Body of pancreas (tissue), 4 donors: ENCODE data around the gene SRMS. TPM values are rescaled to one million over a fixed set of nuclear protein-coding genes. Genes with fewer than 3 reads are reported as not detected.

Source experiments
- ATAC-seq: fragments of 150-250 bp; one replicate; pipeline ENCODE4 v1.9.1; 2016
- DNase-seq, 4 donors: peaks; one replicate each; pipeline ENCODE4 v3.0.0-alpha.2; 2019
- H3K27ac ChIP-seq, 4 donors: fragments of 200-600 bp; sonication (generic); 1 replicate in 3 of 4; 2 replicates in 1 of 4; pipeline versions ENCODE4 v1.5.1 to v1.6.1; 2016 to 2019; ENCODE audit warnings: mild to moderate bottlenecking in 1 of 4, mixed read lengths in 1 of 4, moderate library complexity in 1 of 4
- H3K27me3 ChIP-seq, 2 donors: fragments of 200-600 bp; sonication (generic); one replicate each; pipeline ENCODE4 v1.6.0; 2016; ENCODE audit warnings: mild to moderate bottlenecking in 1 of 2
- H3K36me3 ChIP-seq, 2 donors: fragments of 200-600 bp; sonication (generic); replicated peaks in 1 of 2; 2 replicates each; pipeline ENCODE4 v1.5.1; 2016; ENCODE audit warnings: low read depth in 2 of 2; ENCODE audit not compliant: insufficient read depth in 1 of 2
- H3K4me1 ChIP-seq: fragments of 200-600 bp; sonication (generic); one replicate; pipeline ENCODE4 v1.6.0; 2016
- H3K4me3 ChIP-seq, 2 donors: fragments of 200-600 bp; sonication (generic); 1 replicate in 1 of 2; 2 replicates in 1 of 2; pipeline ENCODE4 v1.5.1; 2016 to 2019
- H3K9me3 ChIP-seq, 3 donors: fragments of 200-600 bp; sonication (generic); 1 replicate in 2 of 3; 2 replicates in 1 of 3; pipeline ENCODE4 v1.5.1; 2016
- POLR2A ChIP-seq, 3 donors: fragments of 450-650 bp; IDR thresholded peaks; one replicate each; pipeline ENCODE4 v1.6.1; 2016; ENCODE audit warnings: antibody characterized with exemption in 3 of 3, mild to moderate bottlenecking in 2 of 3
- WGBS, 2 donors: methylation state at CpG; one replicate each; pipeline ENCODE4 v1.1.5; 2017; 5-methylcytosine and 5-hydroxymethylcytosine counted together
- intact Hi-C: fragments of 100-400 bp; cut with DNase I; formaldehyde crosslinking; loops from one replicate; pipeline ENCODE4 v1.15.1; 2023
- total RNA-seq, 2 donors: library from RNA; depleted of rRNA; stranded (reverse); fragments of >200 nt; gene quantifications; one replicate each; pipeline ENCODE4 v1.1.0, GENCODE V29; 2016
- TF ChIP-seq, protein P1 (sequence below), 7 experiments: fragments of 450-650 bp in 4 of 7; fragments of 200-600 bp in 3 of 7; sonication (generic) in 3 of 7; IDR thresholded peaks; one replicate each; pipeline ENCODE4 v1.5.1; 2016 to 2019; ENCODE audit warnings: antibody characterized with exemption in 7 of 7

The SRMS gene
- total RNA-seq, 2 donors from 2014 or later, result not detected

DNA sequence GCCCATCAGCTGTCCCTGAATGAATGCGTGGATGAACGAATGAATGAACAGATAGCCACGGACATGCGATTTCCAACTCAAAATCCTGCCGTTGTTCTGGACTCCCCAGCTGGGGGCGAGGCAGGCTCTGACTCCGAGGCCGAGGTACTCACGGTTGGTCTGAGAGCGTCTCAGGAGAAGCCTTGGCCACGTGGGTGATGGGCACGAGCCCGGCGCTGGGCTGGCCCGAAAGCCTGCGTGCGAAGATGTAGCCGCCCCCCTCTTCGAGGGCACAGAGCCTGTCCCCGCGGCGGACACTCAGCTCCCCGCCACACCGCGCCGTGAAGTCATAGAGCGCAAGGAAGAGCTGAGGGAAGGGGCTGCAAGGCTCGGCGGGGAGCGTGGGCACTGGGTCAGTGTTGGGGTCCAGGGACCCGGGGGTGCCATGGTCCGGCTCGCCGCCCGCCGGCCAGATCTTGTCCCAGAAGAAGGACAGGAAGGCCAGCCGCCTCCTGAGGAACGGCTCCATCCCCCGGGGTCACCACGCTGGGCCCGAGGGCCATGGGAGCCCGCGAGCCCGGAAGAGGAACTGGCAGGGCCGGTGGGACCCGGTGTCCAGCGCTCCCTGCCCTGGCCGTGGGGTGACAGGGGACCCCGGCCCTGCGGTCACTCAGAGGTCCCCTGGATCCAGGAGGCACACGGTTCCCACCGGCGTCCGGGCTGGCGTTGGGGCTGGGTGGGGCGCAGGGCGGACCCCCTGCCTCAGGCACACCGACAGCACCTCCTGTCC is 409 bp downstream of the SRMS start:
- Histone ChIP-seq H3K4me3 (no peak overlapping the region), H3K27ac (no peak overlapping the region), H3K9me3 (no peaks in the 10 kb centered on the region), H3K4me1 (no peaks in the 10 kb centered on the region), H3K27me3 (peaks cover 0 to 4% of the 10 kb centered on the region in 2 donors), H3K36me3 (no peaks in the 10 kb centered on the region)
- intact Hi-C loops, result loop anchor here (10.0 kb wide), 1 partner anchor 418 kb away; the partner anchor contains the start of gene ZNF512B
- WGBS, 2 donors, result 51 to 55% methylated on average over 44 to 53 of the region's 58 CpGs
- no peak for ATAC-seq
- no peak for TF ChIP-seq POLR2A (IDR thresholded peaks at IDR 0.05)
- TF ChIP-seq, protein P1, sequence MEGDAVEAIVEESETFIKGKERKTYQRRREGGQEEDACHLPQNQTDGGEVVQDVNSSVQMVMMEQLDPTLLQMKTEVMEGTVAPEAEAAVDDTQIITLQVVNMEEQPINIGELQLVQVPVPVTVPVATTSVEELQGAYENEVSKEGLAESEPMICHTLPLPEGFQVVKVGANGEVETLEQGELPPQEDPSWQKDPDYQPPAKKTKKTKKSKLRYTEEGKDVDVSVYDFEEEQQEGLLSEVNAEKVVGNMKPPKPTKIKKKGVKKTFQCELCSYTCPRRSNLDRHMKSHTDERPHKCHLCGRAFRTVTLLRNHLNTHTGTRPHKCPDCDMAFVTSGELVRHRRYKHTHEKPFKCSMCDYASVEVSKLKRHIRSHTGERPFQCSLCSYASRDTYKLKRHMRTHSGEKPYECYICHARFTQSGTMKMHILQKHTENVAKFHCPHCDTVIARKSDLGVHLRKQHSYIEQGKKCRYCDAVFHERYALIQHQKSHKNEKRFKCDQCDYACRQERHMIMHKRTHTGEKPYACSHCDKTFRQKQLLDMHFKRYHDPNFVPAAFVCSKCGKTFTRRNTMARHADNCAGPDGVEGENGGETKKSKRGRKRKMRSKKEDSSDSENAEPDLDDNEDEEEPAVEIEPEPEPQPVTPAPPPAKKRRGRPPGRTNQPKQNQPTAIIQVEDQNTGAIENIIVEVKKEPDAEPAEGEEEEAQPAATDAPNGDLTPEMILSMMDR (IDR thresholded peaks at IDR 0.05), result no peak
- DNase-seq, result no peak

DNA sequence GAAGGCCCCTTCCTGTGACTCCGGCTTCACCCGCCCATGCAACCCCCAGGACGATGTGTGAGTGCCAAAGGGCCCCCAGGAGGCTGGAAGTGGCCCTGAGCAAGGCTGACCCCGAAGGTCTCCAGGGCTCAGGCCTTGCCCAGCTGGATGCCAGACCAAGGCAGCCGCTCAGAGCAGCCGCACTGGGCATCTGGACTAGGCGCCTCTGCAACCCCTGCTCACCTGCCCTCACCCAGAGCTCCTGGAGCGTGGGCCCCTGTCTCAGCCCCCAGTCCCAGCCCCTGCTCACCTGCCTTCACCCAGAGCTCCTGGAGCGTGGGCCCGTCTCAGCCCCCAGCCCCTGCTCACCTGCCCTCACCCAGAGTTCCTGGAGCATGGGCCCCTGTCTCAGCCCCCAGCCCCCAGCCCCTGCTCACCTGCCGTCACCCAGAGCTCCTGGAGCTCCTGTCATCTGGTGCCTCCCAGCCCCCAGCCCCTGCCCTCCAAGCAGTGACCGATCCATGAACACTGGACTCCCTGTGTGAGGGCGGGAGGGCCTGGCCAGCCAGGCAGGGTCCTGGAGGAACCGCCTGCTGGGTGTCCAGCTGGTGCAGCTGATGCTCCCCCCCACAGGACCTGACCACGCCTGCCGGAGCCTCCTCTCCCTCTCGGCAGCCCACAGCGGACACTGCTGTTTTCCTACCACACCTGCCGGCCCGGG is 1.1 kb downstream of the SRMS start:
- TF ChIP-seq POLR2A (IDR thresholded peaks at IDR 0.05), result no peak
- TF ChIP-seq, protein P1 (IDR thresholded peaks at IDR 0.05), result no peak
- DNase-seq, result no peak
- no peaks in the 10 kb centered on the region for H3K36me3 ChIP-seq
- WGBS, 2 donors, result 70 to 78% methylated on average over 13 to 19 of the region's 20 CpGs
- no peak overlapping the region for H3K27ac ChIP-seq
- no peak overlapping the region for H3K4me3 ChIP-seq
- H3K9me3 ChIP-seq, result no peaks in the 10 kb centered on the region
- H3K27me3 ChIP-seq, result peaks cover 0 to 4% of the 10 kb centered on the region in 2 donors
- H3K4me1 ChIP-seq, result no peaks in the 10 kb centered on the region
- ATAC-seq, result no peak
- intact Hi-C loops, result loop anchor here (10.0 kb wide), 1 partner anchor 418 kb away; the partner anchor contains the start of gene ZNF512B

DNA sequence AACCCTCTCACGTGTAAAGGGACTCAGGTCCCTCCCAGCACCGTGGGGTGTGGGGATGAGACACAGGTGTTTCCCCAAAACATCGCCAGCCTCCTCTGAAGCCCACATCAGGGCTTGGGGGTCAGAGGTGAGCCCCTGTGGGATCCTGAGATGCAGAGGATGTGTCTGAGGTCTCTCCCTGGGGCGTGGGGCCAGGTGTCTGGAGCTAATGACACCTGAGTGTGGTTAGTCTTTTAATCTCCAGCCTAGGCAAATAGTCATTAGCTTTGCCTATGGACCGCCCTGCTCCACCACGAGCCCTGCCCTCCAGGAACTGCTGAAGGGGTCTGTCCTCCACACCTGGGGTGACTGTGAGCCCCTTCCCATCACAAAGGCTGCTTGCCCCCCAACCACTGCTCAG is 1.7 kb downstream of the SRMS start:
- Histone ChIP-seq H3K27ac (no peak overlapping the region), H3K27me3 (peaks cover 0 to 4% of the 10 kb centered on the region in 2 donors), H3K36me3 (no peaks in the 10 kb centered on the region), H3K4me1 (no peaks in the 10 kb centered on the region), H3K4me3 (no peak overlapping the region), H3K9me3 (no peaks in the 10 kb centered on the region)
- WGBS, 2 donors, result 42 to 54% methylated on average over 6 of the region's 6 CpGs
- DNase-seq (no peak), ATAC-seq (no peak)
- no peak for TF ChIP-seq POLR2A (IDR thresholded peaks at IDR 0.05)
- TF ChIP-seq, protein P1 (IDR thresholded peaks at IDR 0.05), result no peak
- intact Hi-C loops, result loop anchor here (10.0 kb wide), 1 partner anchor 419 kb away; the partner anchor contains the start of gene ZNF512B

DNA sequence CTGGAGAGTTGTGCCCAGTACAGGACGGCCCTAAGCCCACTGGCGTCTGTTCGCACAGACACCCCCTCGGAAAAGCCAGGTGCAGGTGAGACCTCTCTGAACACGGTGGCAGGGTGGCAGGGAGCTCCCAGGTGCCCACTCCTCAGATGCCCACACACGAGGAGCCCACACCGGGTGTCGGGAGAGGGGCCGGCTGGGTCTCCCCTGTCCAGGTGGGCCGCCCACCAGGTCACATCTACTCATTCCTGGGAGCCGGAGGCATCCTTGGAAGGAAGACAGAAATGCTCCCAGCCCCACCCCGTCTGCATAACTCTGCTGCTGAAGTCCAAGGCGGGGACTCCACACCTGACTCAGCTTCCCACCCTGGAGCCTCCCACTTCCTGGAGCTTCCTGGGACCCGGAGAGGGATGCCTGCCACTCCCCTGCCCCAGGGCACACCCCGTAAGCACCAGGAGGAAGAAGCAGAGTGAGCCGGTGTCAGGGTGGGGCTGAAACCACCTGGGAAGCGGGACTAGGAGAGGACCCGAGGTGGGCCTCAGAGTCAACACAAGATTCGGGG is 2.5 kb downstream of the SRMS start:
- Histone ChIP-seq H3K27ac (no peak overlapping the region), H3K9me3 (no peaks in the 10 kb centered on the region), H3K4me3 (no peak overlapping the region), H3K36me3 (no peaks in the 10 kb centered on the region), H3K4me1 (no peaks in the 10 kb centered on the region), H3K27me3 (peaks cover 0 to 4% of the 10 kb centered on the region in 2 donors)
- TF ChIP-seq, protein P1 (IDR thresholded peaks at IDR 0.05), result no peak
- no peak for TF ChIP-seq POLR2A (IDR thresholded peaks at IDR 0.05)
- ATAC-seq (no peak), DNase-seq (no peak)
- intact Hi-C loops, result loop anchor here (10.0 kb wide), 1 partner anchor 420 kb away; the partner anchor contains the start of gene ZNF512B
- 60 to 65% methylated on average over 6 to 18 of the region's 19 CpGs for WGBS, 2 donors
